WERI-Rb-1 (cell line): ENCODE results near the gene SPATA20.

Source experiments
- DNase-seq: peaks from one replicate; pipeline ENCODE4 v3.0.0-alpha.2; 2020
- H3K27ac ChIP-seq: fragments of 250-450 bp; sonication (Bioruptor Pico); 2 replicates; pipeline ENCODE4 v1.5.1; 2020; ENCODE audit warnings: mild to moderate bottlenecking, moderate library complexity
- H3K27me3 ChIP-seq: fragments of 250-450 bp; sonication (Bioruptor Pico); 2 replicates; pipeline ENCODE4 v1.5.1; 2021; ENCODE audit warnings: mild to moderate bottlenecking, low read depth, moderate library complexity; ENCODE audit not compliant: insufficient read depth, severe bottlenecking
- H3K36me3 ChIP-seq: fragments of 250-450 bp; sonication (Bioruptor Pico); 2 replicates; pipeline ENCODE4 v1.5.1; 2020; ENCODE audit warnings: mild to moderate bottlenecking, moderate library complexity
- H3K4me3 ChIP-seq: 2 replicates; pipeline ENCODE4 v1.5.1; 2011; ENCODE audit warnings: low read depth, mild to moderate bottlenecking, control low read depth, low read length
- H3K9me3 ChIP-seq: fragments of 250-450 bp; sonication (Bioruptor Pico); 2 replicates; pipeline ENCODE4 v1.5.1; 2021; ENCODE audit warnings: mild to moderate bottlenecking, moderate library complexity; ENCODE audit not compliant: severe bottlenecking
- CTCF ChIP-seq: IDR thresholded peaks from 2 replicates; pipeline ENCODE4 v1.5.1; 2011; ENCODE audit warnings: low read depth, mild to moderate bottlenecking, control low read depth, inconsistent platforms, low read length

SPATA20 gene

GRCh38 chr17:50539762-50540559 is 7.0 kb upstream of the SPATA20 start:
- H3K4me3 ChIP-seq = no peak overlapping the region
- TF ChIP-seq CTCF = no peak
- H3K27me3 ChIP-seq = no peaks in the 10 kb centered on the region
- no peaks in the 10 kb centered on the region for H3K36me3 ChIP-seq
- H3K9me3 ChIP-seq = no peaks in the 10 kb centered on the region
- H3K27ac ChIP-seq = no peak overlapping the region
- DNase-seq = peak; percentile 75

GRCh38 chr17:50540560-50541401 is 6.2 kb upstream of the SPATA20 start:
- no peaks in the 10 kb centered on the region for H3K27me3 ChIP-seq
- no peak overlapping the region for H3K27ac ChIP-seq
- no peak for DNase-seq
- TF ChIP-seq CTCF = no peak
- no peaks in the 10 kb centered on the region for H3K9me3 ChIP-seq
- H3K36me3 ChIP-seq = no peaks in the 10 kb centered on the region
- H3K4me3 ChIP-seq = no peak overlapping the region

GRCh38 chr17:50541402-50541715 is 5.6 kb upstream of the SPATA20 start:
- DNase-seq = no peak
- Histone ChIP-seq H3K27ac (peak overlapping the region; percentile 62), H3K9me3 (no peaks in the 10 kb centered on the region), H3K4me3 (peak overlapping the region; percentile 70), H3K36me3 (no peaks in the 10 kb centered on the region), H3K27me3 (no peaks in the 10 kb centered on the region)
- no peak for TF ChIP-seq CTCF

- no peaks in the 10 kb centered on the region for H3K27me3 ChIP-seq
Observed at GRCh38 chr17:50541716-50542688, 5.0 kb upstream of the SPATA20 start.

More at GRCh38 chr17:50541716-50542688, 5.0 kb upstream of the SPATA20 start:
- peak overlapping the region; percentile 62 for H3K27ac ChIP-seq
- no peaks in the 10 kb centered on the region for H3K9me3 ChIP-seq
- peak; percentile 93 for DNase-seq
- no peaks in the 10 kb centered on the region for H3K36me3 ChIP-seq
- peak overlapping the region; percentile 70 for H3K4me3 ChIP-seq
- peak; percentile 48 for TF ChIP-seq CTCF
